Measurements from ENCODE around the gene EVX2. TPM values are rescaled to one million over a fixed set of nuclear protein-coding genes. Genes with fewer than 3 reads are reported as not detected.

Gene EVX2
- total and polyA plus RNA-seq, 2 of the 13 experiments (the other 11 are each of a cell fraction or from before 2014, with no cell fraction given): not detected

DNA sequence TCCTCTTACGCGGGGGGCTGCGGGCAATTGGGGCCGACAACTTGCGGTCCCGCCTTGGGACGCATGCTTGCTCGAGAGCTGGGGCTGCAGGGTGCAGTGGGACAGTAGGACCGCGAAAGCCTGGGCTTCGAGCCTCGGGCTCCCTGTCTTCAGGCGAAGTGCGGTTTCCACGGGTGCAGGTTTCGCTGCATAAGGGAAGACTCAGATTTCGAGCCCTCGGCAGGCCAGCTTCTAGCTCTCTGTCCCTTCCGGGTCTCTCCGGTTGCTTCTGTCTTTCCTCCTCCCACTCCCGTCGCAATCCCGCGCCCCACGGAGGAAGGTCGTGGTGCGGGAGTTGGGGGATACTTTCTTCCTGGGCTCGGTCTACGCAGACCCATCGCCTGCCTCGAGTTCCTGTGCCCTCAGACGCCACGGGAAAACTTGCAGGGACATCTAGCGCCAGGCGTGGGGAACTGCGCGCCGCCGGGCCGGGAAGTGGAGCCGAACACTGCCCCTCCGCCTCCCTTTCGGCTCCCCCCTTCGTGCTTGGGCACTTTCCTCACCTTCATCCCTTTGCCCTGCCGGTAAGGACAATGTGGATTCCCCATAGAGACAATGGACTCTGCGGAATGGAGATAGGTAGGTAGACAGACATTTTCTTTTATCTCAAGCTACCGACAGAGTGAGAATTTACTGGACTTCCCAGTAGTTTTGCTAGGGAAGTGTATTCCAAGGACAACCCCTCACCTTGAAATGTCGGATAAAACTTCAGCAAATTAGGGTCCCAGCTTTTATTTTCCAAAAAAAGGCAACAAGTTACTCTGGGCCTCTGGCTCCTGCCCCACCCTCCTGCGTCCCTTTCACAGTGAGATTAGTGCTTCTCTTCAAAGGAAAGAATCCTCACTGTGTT, 4.5 kb upstream of the EVX2 start (continued):
- TF ChIP-seq, protein P1, sequence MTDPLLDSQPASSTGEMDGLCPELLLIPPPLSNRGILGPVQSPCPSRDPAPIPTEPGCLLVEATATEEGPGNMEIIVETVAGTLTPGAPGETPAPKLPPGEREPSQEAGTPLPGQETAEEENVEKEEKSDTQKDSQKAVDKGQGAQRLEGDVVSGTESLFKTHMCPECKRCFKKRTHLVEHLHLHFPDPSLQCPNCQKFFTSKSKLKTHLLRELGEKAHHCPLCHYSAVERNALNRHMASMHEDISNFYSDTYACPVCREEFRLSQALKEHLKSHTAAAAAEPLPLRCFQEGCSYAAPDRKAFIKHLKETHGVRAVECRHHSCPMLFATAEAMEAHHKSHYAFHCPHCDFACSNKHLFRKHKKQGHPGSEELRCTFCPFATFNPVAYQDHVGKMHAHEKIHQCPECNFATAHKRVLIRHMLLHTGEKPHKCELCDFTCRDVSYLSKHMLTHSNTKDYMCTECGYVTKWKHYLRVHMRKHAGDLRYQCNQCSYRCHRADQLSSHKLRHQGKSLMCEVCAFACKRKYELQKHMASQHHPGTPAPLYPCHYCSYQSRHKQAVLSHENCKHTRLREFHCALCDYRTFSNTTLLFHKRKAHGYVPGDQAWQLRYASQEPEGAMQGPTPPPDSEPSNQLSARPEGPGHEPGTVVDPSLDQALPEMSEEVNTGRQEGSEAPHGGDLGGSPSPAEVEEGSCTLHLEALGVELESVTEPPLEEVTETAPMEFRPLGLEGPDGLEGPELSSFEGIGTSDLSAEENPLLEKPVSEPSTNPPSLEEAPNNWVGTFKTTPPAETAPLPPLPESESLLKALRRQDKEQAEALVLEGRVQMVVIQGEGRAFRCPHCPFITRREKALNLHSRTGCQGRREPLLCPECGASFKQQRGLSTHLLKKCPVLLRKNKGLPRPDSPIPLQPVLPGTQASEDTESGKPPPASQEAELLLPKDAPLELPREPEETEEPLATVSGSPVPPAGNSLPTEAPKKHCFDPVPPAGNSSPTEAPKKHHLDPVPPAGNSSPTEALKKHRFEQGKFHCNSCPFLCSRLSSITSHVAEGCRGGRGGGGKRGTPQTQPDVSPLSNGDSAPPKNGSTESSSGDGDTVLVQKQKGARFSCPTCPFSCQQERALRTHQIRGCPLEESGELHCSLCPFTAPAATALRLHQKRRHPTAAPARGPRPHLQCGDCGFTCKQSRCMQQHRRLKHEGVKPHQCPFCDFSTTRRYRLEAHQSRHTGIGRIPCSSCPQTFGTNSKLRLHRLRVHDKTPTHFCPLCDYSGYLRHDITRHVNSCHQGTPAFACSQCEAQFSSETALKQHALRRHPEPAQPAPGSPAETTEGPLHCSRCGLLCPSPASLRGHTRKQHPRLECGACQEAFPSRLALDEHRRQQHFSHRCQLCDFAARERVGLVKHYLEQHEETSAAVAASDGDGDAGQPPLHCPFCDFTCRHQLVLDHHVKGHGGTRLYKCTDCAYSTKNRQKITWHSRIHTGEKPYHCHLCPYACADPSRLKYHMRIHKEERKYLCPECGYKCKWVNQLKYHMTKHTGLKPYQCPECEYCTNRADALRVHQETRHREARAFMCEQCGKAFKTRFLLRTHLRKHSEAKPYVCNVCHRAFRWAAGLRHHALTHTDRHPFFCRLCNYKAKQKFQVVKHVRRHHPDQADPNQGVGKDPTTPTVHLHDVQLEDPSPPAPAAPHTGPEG (CRISPR knock-in tag; IDR thresholded peaks at IDR 0.05): 0 out of 2 replicates have a peak, but pooled peaks have one; percentile 54
- TF ChIP-seq ZNF580 (CRISPR knock-in tag; IDR thresholded peaks at IDR 0.05; ENCODE audit: borderline replicate concordance, low read depth): peak; percentile 44; the same call in 1 of the 2 replicates
- peak; percentile 63 for TF ChIP-seq CCDC6 (CRISPR knock-in tag; IDR thresholded peaks at IDR 0.05)
- TF ChIP-seq STAT5B (CRISPR knock-in tag; IDR thresholded peaks at IDR 0.05): no peak; the same call in 1 of the 2 replicates
- no peak for TF ChIP-seq ZNF614 (CRISPR knock-in tag; IDR thresholded peaks at IDR 0.05; ENCODE audit: borderline replicate concordance)
- peak; percentile 76; the same call in 1 of the 2 replicates for TF ChIP-seq EZH2 (conservative IDR thresholded peaks at IDR 0.05; ENCODE audit: low read depth, low read length)
- peak; percentile 64; the same call in 1 of the 2 replicates for TF ChIP-seq ZMAT3 (CRISPR knock-in tag; conservative IDR thresholded peaks at IDR 0.05)
- TF ChIP-seq ZNF841 (CRISPR knock-in tag; IDR thresholded peaks at IDR 0.05; ENCODE audit: borderline replicate concordance): no peak
- peak; percentile 63; the same call in 1 of the 2 replicates for TF ChIP-seq ZNF232 (CRISPR knock-in tag; IDR thresholded peaks at IDR 0.05; ENCODE audit: borderline replicate concordance)
- TF ChIP-seq KDM5A (IDR thresholded peaks at IDR 0.05; ENCODE audit: borderline replicate concordance, low read length): no peak
- TF ChIP-seq NFIB (CRISPR knock-in tag; IDR thresholded peaks at IDR 0.05; ENCODE audit: borderline replicate concordance): 0 out of 2 replicates have a peak, but pooled peaks have one; percentile 35
- no peak for TF ChIP-seq PITX1 (CRISPR knock-in tag; IDR thresholded peaks at IDR 0.05)
- peak; percentile 40; the same call in 1 of the 2 replicates for TF ChIP-seq ZNF441 (CRISPR knock-in tag; IDR thresholded peaks at IDR 0.05; ENCODE audit: borderline replicate concordance)
- peak; percentile 27; the same call in 1 of the 2 replicates for TF ChIP-seq MYPOP (CRISPR knock-in tag; IDR thresholded peaks at IDR 0.05)
- TF ChIP-seq RBM39 (IDR thresholded peaks at IDR 0.05; ENCODE audit: low read depth, low read length, poor library complexity, severe bottlenecking): peak; percentile 30
- no peak for TF ChIP-seq ZSCAN12 (CRISPR knock-in tag; IDR thresholded peaks at IDR 0.05)
- peak; percentile 80; the same call in 1 of the 2 replicates for TF ChIP-seq ZNF879 (CRISPR knock-in tag; IDR thresholded peaks at IDR 0.05)
- TF ChIP-seq ZNF564 (CRISPR knock-in tag; IDR thresholded peaks at IDR 0.05): no peak
- no peak for TF ChIP-seq ZFP82 (CRISPR knock-in tag; IDR thresholded peaks at IDR 0.05; ENCODE audit: borderline replicate concordance)
- TF ChIP-seq CCAR2 (optimal IDR thresholded peaks at IDR 0.05; ENCODE audit: low read depth, low read length): no peak

Data from HepG2 (cell line).